ENCODE results near the gene RSRC2. TPM values are rescaled to one million over a fixed set of nuclear protein-coding genes. Genes with fewer than 3 reads are reported as not detected.

The RSRC2 gene
- total and polyA plus RNA-seq, 10 of the 15 experiments (the other 5 are each of a cell fraction or from before 2014, with no cell fraction given) = 49.8 to 112 (median 60.6) TPM

GRCh38 chr12:122481861-122482260 is 44.9 kb downstream of the RSRC2 start:
- H3K4me3 ChIP-seq = no peak overlapping the region
- H3K36me3 ChIP-seq (ENCODE audit: control insufficient read depth in 2 of 2, insufficient read depth in 2 of 2, low read length in 1 of 2) = peaks cover 5 to 26% of the 10 kb centered on the region in 2 experiments
- ChIA-PET RAD21 (ENCODE audit: unreplicated experiment) (no interaction called here), SMC1A (ENCODE audit: uncharacterized antibody, unreplicated experiment) (no interaction called here), CTCF (no interaction called here), POLR2A (interaction anchor here (0.9 kb wide), 1 partner anchor 19 kb away, joined by 3 read pairs; no protein-coding TSS in a partner anchor)
- WGBS (ENCODE audit: insufficient coverage, insufficient replicate concordance, low lambda C conversion rate, missing lambda C conversion rate) = 87% methylated on average over 6 of the region's 6 CpGs
- no peak overlapping the region for H2AFZ ChIP-seq (ENCODE audit: control insufficient read depth, low read depth, low read length)
- no peaks in the 10 kb centered on the region for H4K20me1 ChIP-seq (ENCODE audit: control insufficient read depth, insufficient read depth)
- no peak overlapping the region for H3K4me2 ChIP-seq (ENCODE audit: control insufficient read depth, insufficient read depth)
- no peaks in the 10 kb centered on the region; the same call in 1 of the 2 replicates for H3K79me2 ChIP-seq (ENCODE audit: control insufficient read depth, insufficient read depth, low read length)
- no peaks in the 10 kb centered on the region for H3K4me1 ChIP-seq (ENCODE audit: control insufficient read depth, insufficient read depth, low read length)
- H3K27me3 ChIP-seq (replicated peaks in 1 of 2; ENCODE audit: control insufficient read depth in 2 of 2, insufficient read depth in 2 of 2, low read length in 1 of 2) = no peaks in the 10 kb centered on the region
- no peak overlapping the region for H3K27ac ChIP-seq (ENCODE audit: control insufficient read depth, insufficient read depth)
- no TSS peak for BruUV-seq (replicated peaks)
- in situ Hi-C loops (cut with MboI) = no loop called here
- TF ChIP-seq, protein P1, sequence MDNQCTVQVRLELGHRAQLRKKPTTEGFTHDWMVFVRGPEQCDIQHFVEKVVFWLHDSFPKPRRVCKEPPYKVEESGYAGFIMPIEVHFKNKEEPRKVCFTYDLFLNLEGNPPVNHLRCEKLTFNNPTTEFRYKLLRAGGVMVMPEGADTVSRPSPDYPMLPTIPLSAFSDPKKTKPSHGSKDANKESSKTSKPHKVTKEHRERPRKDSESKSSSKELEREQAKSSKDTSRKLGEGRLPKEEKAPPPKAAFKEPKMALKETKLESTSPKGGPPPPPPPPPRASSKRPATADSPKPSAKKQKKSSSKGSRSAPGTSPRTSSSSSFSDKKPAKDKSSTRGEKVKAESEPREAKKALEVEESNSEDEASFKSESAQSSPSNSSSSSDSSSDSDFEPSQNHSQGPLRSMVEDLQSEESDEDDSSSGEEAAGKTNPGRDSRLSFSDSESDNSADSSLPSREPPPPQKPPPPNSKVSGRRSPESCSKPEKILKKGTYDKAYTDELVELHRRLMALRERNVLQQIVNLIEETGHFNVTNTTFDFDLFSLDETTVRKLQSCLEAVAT (IDR thresholded peaks at IDR 0.05) = no peak
- TF ChIP-seq ELK1 (IDR thresholded peaks at IDR 0.05; ENCODE audit: low read depth, low read length) (no peak), BHLHE40 (IDR thresholded peaks at IDR 0.05; ENCODE audit: borderline replicate concordance in 1 of 2, low read depth in 2 of 2, low read length in 1 of 2) (no peak), MEF2A (IDR thresholded peaks at IDR 0.05; ENCODE audit: insufficient read depth, low read depth, low read length) (no peak), NR2F1 (conservative IDR thresholded peaks at IDR 0.05) (no peak), RCOR1 (conservative IDR thresholded peaks at IDR 0.05; ENCODE audit: low read depth, low read length) (no peak), STAT3 (IDR thresholded peaks at IDR 0.05; ENCODE audit: low read depth, low read length) (no peak), POLR2A (IDR thresholded peaks at IDR 0.05; ENCODE audit: low read depth, low read length) (no peak), RB1 (IDR thresholded peaks at IDR 0.05; ENCODE audit: borderline replicate concordance) (no peak), ZNF207 (IDR thresholded peaks at IDR 0.05; ENCODE audit: borderline replicate concordance) (no peak), POU2F2 (IDR thresholded peaks at IDR 0.05; ENCODE audit: borderline replicate concordance, low read depth, low read length) (no peak), STAT1 (conservative IDR thresholded peaks at IDR 0.05) (no peak), ZBED1 (IDR thresholded peaks at IDR 0.05; ENCODE audit: borderline replicate concordance) (no peak), NFYB (IDR thresholded peaks at IDR 0.05; ENCODE audit: insufficient read depth, low read depth, low read length) (no peak), ZNF592 (IDR thresholded peaks at IDR 0.05) (no peak), ZNF384 (IDR thresholded peaks at IDR 0.05; ENCODE audit: borderline replicate concordance, low read depth, low read length) (no peak)
- no peak for ATAC-seq
- intact Hi-C loops (cut with micrococcal nuclease; ENCODE audit: unreplicated experiment) = no loop called here
- no peak overlapping the region for H3K9ac ChIP-seq (ENCODE audit: control insufficient read depth, insufficient read depth, low read length)
- FAIRE-seq = no peak
- DNase-seq (ENCODE audit: low read depth, low spot score) = no peak
- no peaks in the 10 kb centered on the region for H3K9me3 ChIP-seq (replicated peaks; ENCODE audit: control insufficient read depth, insufficient read depth, low read length)
